Body of pancreas (tissue), 4 donors: ENCODE data around the gene GTF2F2.

ENCODE experiments used
- CTCF ChIP-seq, 7 experiments: fragments of 450-650 bp in 4 of 7; fragments of 200-600 bp in 3 of 7; sonication (generic) in 3 of 7; IDR thresholded peaks; one replicate each; pipeline ENCODE4 v1.5.1; 2016 to 2019; ENCODE audit warnings: antibody characterized with exemption in 7 of 7
- POLR2A ChIP-seq, 3 donors: fragments of 450-650 bp; IDR thresholded peaks; one replicate each; pipeline ENCODE4 v1.6.1; 2016; ENCODE audit warnings: antibody characterized with exemption in 3 of 3, mild to moderate bottlenecking in 2 of 3

DNA sequence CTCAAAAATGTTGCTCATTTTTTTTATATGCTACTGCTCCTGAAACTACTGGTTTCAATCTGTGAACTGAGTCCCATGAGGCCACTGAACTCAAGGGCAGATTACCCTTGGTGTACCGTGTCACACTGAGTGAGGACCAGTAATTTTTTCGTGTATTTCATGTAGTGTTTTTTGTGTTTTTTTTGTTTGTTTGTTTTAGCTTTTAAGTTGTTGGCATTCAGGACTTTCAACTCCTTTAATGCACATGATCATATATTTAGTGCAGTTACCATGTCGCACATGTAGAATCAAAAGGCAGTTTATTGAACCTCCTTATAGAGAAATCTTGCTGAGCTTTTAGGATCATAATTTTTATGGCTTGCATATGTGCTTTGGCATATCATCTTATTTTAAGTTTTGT, 162.7 kb downstream of the GTF2F2 start:
- TF ChIP-seq CTCF (IDR thresholded peaks at IDR 0.05) (no peak), POLR2A (IDR thresholded peaks at IDR 0.05) (no peak)
